Measurements from ENCODE around the gene HSPA2. TPM values are rescaled to one million over a fixed set of nuclear protein-coding genes. Genes with fewer than 3 reads are reported as not detected.

Gene HSPA2
- polyA plus RNA-seq, 6 donors from 2014 or later, result 0.30 to 1.3 (median 0.36) TPM; not detected in 1

- no peak overlapping the region for H3K27ac Mint-ChIP-seq
- H3K27me3 Mint-ChIP-seq, result no peaks in the 10 kb centered on the region
- no peak overlapping the region for H3K4me3 Mint-ChIP-seq
- DNase-seq (no peak), ATAC-seq (ENCODE audit: low read depth in 2 of 2) (no peak)
- H3K36me3 Mint-ChIP-seq, result no peaks in the 10 kb centered on the region
- no peaks in the 10 kb centered on the region for H3K4me1 Mint-ChIP-seq
- no peaks in the 10 kb centered on the region for H3K9me3 Mint-ChIP-seq
Observed at GRCh38 chr14:64577211-64577610, 36.7 kb downstream of the HSPA2 start.

- H3K36me3 Mint-ChIP-seq, result no peaks in the 10 kb centered on the region
- ATAC-seq (ENCODE audit: low read depth in 2 of 2) (no peak), DNase-seq (no peak)
- no peaks in the 10 kb centered on the region for H3K4me1 Mint-ChIP-seq
- no peaks in the 10 kb centered on the region for H3K9me3 Mint-ChIP-seq
- H3K4me3 Mint-ChIP-seq, result no peak overlapping the region
- H3K27me3 Mint-ChIP-seq, result no peaks in the 10 kb centered on the region
- H3K27ac Mint-ChIP-seq, result no peak overlapping the region
Observed at GRCh38 chr14:64580467-64580866, 39.9 kb downstream of the HSPA2 start.

GRCh38 chr14:64581363-64581762 is 40.8 kb downstream of the HSPA2 start:
- Mint-ChIP-seq H3K27ac (no peak overlapping the region), H3K27me3 (no peaks in the 10 kb centered on the region), H3K9me3 (no peaks in the 10 kb centered on the region), H3K4me3 (no peak overlapping the region), H3K36me3 (no peaks in the 10 kb centered on the region), H3K4me1 (no peaks in the 10 kb centered on the region)
- DNase-seq (no peak), ATAC-seq (ENCODE audit: low read depth in 2 of 2) (no peak)

- Mint-ChIP-seq H3K27me3 (no peaks in the 10 kb centered on the region), H3K4me3 (no peak overlapping the region), H3K36me3 (no peaks in the 10 kb centered on the region), H3K27ac (no peak overlapping the region), H3K9me3 (no peaks in the 10 kb centered on the region), H3K4me1 (no peaks in the 10 kb centered on the region)
- DNase-seq (no peak), ATAC-seq (ENCODE audit: low read depth in 2 of 2) (no peak)
Observed at GRCh38 chr14:64581817-64582216, 41.3 kb downstream of the HSPA2 start.

- H3K9me3 Mint-ChIP-seq, result no peaks in the 10 kb centered on the region
- no peaks in the 10 kb centered on the region for H3K27me3 Mint-ChIP-seq
- no peak for ATAC-seq (ENCODE audit: low read depth in 2 of 2)
- no peak overlapping the region for H3K27ac Mint-ChIP-seq
- no peaks in the 10 kb centered on the region for H3K36me3 Mint-ChIP-seq
- no peak for DNase-seq
- no peak overlapping the region for H3K4me3 Mint-ChIP-seq
- no peaks in the 10 kb centered on the region for H3K4me1 Mint-ChIP-seq
Observed at GRCh38 chr14:64584190-64584589, 43.6 kb downstream of the HSPA2 start.

GRCh38 chr14:64591809-64592208 is 51.3 kb downstream of the HSPA2 start:
- no peak overlapping the region for H3K4me3 Mint-ChIP-seq
- H3K4me1 Mint-ChIP-seq, result no peaks in the 10 kb centered on the region
- DNase-seq (no peak), ATAC-seq (ENCODE audit: low read depth in 2 of 2) (no peak)
- H3K36me3 Mint-ChIP-seq, result no peaks in the 10 kb centered on the region
- H3K9me3 Mint-ChIP-seq, result no peaks in the 10 kb centered on the region
- no peak overlapping the region for H3K27ac Mint-ChIP-seq
- H3K27me3 Mint-ChIP-seq, result peaks cover 4 to 14% (median 7%) of the 10 kb centered on the region in 3 donors

Other genes starting within 250 kb of the HSPA2 start
- 1 to 10 TPM; 1.6 to 7.4 (median 3.2) TPM for gene ESR2, start 246.4 kb upstream of the HSPA2 start, polyA plus RNA-seq (ENCODE audit: low read depth in 6 of 6)
- gene MTHFD1, start 152.4 kb upstream of the HSPA2 start, polyA plus RNA-seq (ENCODE audit: low read depth in 6 of 6), result 10 to 100 TPM; 44.1 to 74.7 (median 60.2) TPM
- under 1 TPM in 5 of 6 donors, not detected in 1; 0.13 to 0.53 (median 0.31) TPM for gene AKAP5, start 75.2 kb upstream of the HSPA2 start, polyA plus RNA-seq (ENCODE audit: low read depth in 6 of 6)
- gene ZBTB25, start 36.9 kb upstream of the HSPA2 start, polyA plus RNA-seq (ENCODE audit: low read depth in 6 of 6), result 10 to 100 TPM; 16.7 to 26.4 (median 22.3) TPM
- 100 to 1,000 TPM in 1 of 6 donors, 10 to 100 TPM in 5; 54.4 to 103 (median 76.5) TPM for gene ZBTB1, start 36.0 kb upstream of the HSPA2 start, polyA plus RNA-seq (ENCODE audit: low read depth in 6 of 6)
- under 1 TPM in 3 of 6 donors, not detected in 3; 0.22 to 0.40 (median 0.38) TPM for gene PPP1R36, start 9.2 kb downstream of the HSPA2 start, polyA plus RNA-seq (ENCODE audit: low read depth in 6 of 6)
- gene PLEKHG3, start 163.7 kb downstream of the HSPA2 start, polyA plus RNA-seq (ENCODE audit: low read depth in 6 of 6), result not detected

Data from naive B cell (primary cell).